HepG2 (cell line): ENCODE data around the gene C1QTNF1. TPM values are rescaled to one million over a fixed set of nuclear protein-coding genes. Genes with fewer than 3 reads are reported as not detected.

Experiments used
- GATAD1 ChIP-seq: IDR thresholded peaks from 2 replicates; pipeline ENCODE4 v1.6.1; 2016; ENCODE audit warnings: missing genetic modification reagents, missing compliant biosample characterization
- JUND ChIP-seq: sonication (generic); formaldehyde crosslinking; IDR thresholded peaks from 2 replicates; pipeline ENCODE4 v1.8.0; 2022; ENCODE audit warnings: mild to moderate bottlenecking, missing genetic modification reagents
- MAFK ChIP-seq, 2 experiments: IDR thresholded peaks in 1 of 2; conservative IDR thresholded peaks in 1 of 2; 2 replicates each; pipeline ENCODE4 v1.6.1; 2011; ENCODE audit warnings: improper control_type of control experiment in 2 of 2, low read length in 2 of 2
- NKX3-1 ChIP-seq: sonication (generic); formaldehyde crosslinking; IDR thresholded peaks from 2 replicates; pipeline ENCODE4 v1.5.0; 2020; ENCODE audit warnings: missing genetic modification reagents
- PAWR ChIP-seq: sonication (generic); formaldehyde crosslinking; IDR thresholded peaks from 2 replicates; pipeline ENCODE4 v1.4.0; 2020; ENCODE audit warnings: missing genetic modification reagents, mild to moderate bottlenecking, borderline replicate concordance
- RORA ChIP-seq: sonication (generic); formaldehyde crosslinking; IDR thresholded peaks from 2 replicates; pipeline ENCODE4 v1.5.0; 2020; ENCODE audit warnings: mild to moderate bottlenecking, missing genetic modification reagents, moderate library complexity
- SRSF1 ChIP-seq: fragments of 200-400 bp; formaldehyde crosslinking; optimal IDR thresholded peaks from 2 replicates; pipeline ENCODE3; 2017; ENCODE audit warnings: mild to moderate bottlenecking, low read depth, low read length, moderate library complexity
- TCF7 ChIP-seq: sonication (generic); IDR thresholded peaks from 2 replicates; pipeline ENCODE4 v1.6.1; 2016; ENCODE audit warnings: antibody characterized with exemption, low read depth
- ZMAT3 ChIP-seq: sonication (generic); formaldehyde crosslinking; conservative IDR thresholded peaks from 2 replicates; pipeline ENCODE4 v1.7.0; 2021; ENCODE audit warnings: missing genetic modification reagents
- ZNF274 ChIP-seq: sonication (generic); formaldehyde crosslinking; IDR thresholded peaks from 2 replicates; pipeline ENCODE4 v1.5.1; 2020; ENCODE audit warnings: mild to moderate bottlenecking, missing genetic modification reagents
- ZNF709 ChIP-seq: sonication (generic); formaldehyde crosslinking; IDR thresholded peaks from 2 replicates; pipeline ENCODE4 v1.5.0; 2020; ENCODE audit warnings: mild to moderate bottlenecking, missing genetic modification reagents
- ZNF792 ChIP-seq: IDR thresholded peaks from 2 replicates; pipeline ENCODE4 v1.6.1; 2016
- ZSCAN29 ChIP-seq: sonication (generic); formaldehyde crosslinking; conservative IDR thresholded peaks from 2 replicates; pipeline ENCODE4 v1.4.0; 2020; ENCODE audit warnings: mild to moderate bottlenecking, missing genetic modification reagents
- polyA plus RNA-seq, 8 experiments: library from polyadenylated mRNA; depleted of rRNA in 3 of 8; stranded (reverse) in 7 of 8; unstranded in 1 of 8; fragments of >200 nt; fragmentation: Illumina TruSeq in 4 of 8; extraction: Trizol in 4 of 8; gene quantifications; 2 replicates each; pipeline versions ENCODE4 v1.2.1 to v1.2.3, GENCODE V29; 2011 to 2016; ENCODE audit warnings: low read depth in 4 of 8, missing spikeins in 1 of 8, mixed read lengths in 1 of 8; ENCODE audit not compliant: insufficient read depth in 1 of 8
- total RNA-seq, 5 experiments: library from RNA; depleted of rRNA; stranded (reverse); fragments of >200 nt; fragmentation: Illumina TruSeq; extraction: Trizol; gene quantifications; 2 replicates each; pipeline ENCODE4 v1.2.3, GENCODE V29; 2016; ENCODE audit warnings: low read depth in 1 of 5
- TF ChIP-seq, protein P1 (sequence below): sonication (generic); formaldehyde crosslinking; IDR thresholded peaks from 2 replicates; pipeline ENCODE4 v1.4.0; 2020; ENCODE audit warnings: missing genetic modification reagents
- TF ChIP-seq, protein P2 (sequence below), 2 experiments: sonication (generic) in 1 of 2; formaldehyde crosslinking in 1 of 2; IDR thresholded peaks; 2 replicates each; pipeline versions ENCODE4 v1.4.0 to v1.6.1; 2018 to 2020; ENCODE audit warnings: missing genetic modification reagents in 2 of 2, borderline replicate concordance in 1 of 2, low read depth in 1 of 2, mild to moderate bottlenecking in 1 of 2, missing biosample characterization in 1 of 2
- TF ChIP-seq, protein P3 (sequence below): sonication (generic); formaldehyde crosslinking; IDR thresholded peaks from 2 replicates; pipeline ENCODE4 v1.8.0; 2022; ENCODE audit warnings: mild to moderate bottlenecking, missing genetic modification reagents
- TF ChIP-seq, protein P4 (sequence below): sonication (generic); formaldehyde crosslinking; IDR thresholded peaks from 2 replicates; pipeline ENCODE4 v1.4.0; 2020; ENCODE audit warnings: missing genetic modification reagents
- TF ChIP-seq, protein P5 (sequence below), 2 experiments: fragments of 450-650 bp in 1 of 2; sonication (generic) in 1 of 2; formaldehyde crosslinking; IDR thresholded peaks; 2 replicates each; pipeline versions ENCODE4 v1.5.0 to v1.8.0; 2020 to 2022; ENCODE audit warnings: mild to moderate bottlenecking in 1 of 2, missing genetic modification reagents in 1 of 2
- TF ChIP-seq, protein P6 (sequence below): sonication (generic); formaldehyde crosslinking; IDR thresholded peaks from 2 replicates; pipeline ENCODE4 v1.5.0; 2020; ENCODE audit warnings: missing genetic modification reagents
- TF ChIP-seq, protein P7 (sequence below): sonication (generic); formaldehyde crosslinking; IDR thresholded peaks from 2 replicates; pipeline ENCODE4 v1.4.0; 2020; ENCODE audit warnings: mild to moderate bottlenecking, low read depth, missing genetic modification reagents

C1QTNF1 gene
- total and polyA plus RNA-seq, 2 of the 13 experiments (the other 11 are each of a cell fraction or from before 2014, with no cell fraction given), result 0.18 to 0.86 TPM

DNA sequence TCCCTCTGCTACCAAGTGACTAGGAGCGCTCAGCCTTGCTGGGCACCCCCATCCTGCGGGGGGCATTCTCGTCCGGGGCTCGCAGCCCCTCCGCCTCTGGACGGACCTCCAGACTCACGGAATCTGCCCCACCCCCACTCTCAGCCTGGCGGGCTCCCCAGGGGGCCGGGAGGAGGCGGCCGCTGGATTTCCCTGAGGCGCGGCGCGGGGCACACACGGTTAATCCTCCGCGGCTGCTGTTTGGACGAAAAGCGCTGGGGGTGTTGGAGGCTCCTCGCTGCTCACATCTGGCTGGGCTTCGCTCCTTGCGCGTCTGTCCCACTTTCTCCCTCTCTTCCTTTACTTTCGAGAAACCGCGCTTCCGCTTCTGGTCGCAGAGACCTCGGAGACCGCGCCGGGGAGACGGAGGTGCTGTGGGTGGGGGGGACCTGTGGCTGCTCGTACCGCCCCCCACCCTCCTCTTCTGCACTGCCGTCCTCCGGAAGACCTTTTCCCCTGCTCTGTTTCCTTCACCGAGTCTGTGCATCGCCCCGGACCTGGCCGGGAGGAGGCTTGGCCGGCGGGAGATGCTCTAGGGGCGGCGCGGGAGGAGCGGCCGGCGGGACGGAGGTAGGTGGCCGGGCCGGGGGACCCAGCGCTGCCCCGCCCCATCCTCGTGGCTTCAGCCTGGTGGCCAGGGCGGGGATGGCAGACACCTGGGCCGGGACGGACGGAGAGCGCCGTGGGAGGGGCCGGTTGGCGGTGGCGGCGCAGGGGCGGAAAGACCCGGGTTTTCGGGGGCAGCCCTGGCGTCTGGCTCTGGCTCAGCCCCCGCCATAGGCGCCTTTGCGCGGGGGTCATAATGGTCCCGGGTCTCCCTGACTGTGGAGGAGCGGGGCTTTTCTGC, at the start of gene C1QTNF1 (continued):
- TF ChIP-seq JUND (CRISPR knock-in tag) (no peak), MAFK (conservative IDR thresholded peaks at IDR 0.05 in 1 of 2, IDR thresholded peaks at IDR 0.05 in 1 of 2; ENCODE audit: low read length in 2 of 2) (no peak), TCF7 (no peak), ZSCAN29 (CRISPR knock-in tag) (no peak), ZNF709 (CRISPR knock-in tag) (no peak), GATAD1 (CRISPR knock-in tag) (no peak), PAWR (CRISPR knock-in tag) (no peak), ZNF274 (no peak), ZNF792 (CRISPR knock-in tag) (no peak), ZMAT3 (no peak), SRSF1 (peak; percentile 37), RORA (no peak), NKX3-1 (no peak)
- TF ChIP-seq, protein P1, sequence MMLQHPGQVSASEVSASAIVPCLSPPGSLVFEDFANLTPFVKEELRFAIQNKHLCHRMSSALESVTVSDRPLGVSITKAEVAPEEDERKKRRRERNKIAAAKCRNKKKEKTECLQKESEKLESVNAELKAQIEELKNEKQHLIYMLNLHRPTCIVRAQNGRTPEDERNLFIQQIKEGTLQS (CRISPR knock-in tag), result no peak
- TF ChIP-seq, protein P2, sequence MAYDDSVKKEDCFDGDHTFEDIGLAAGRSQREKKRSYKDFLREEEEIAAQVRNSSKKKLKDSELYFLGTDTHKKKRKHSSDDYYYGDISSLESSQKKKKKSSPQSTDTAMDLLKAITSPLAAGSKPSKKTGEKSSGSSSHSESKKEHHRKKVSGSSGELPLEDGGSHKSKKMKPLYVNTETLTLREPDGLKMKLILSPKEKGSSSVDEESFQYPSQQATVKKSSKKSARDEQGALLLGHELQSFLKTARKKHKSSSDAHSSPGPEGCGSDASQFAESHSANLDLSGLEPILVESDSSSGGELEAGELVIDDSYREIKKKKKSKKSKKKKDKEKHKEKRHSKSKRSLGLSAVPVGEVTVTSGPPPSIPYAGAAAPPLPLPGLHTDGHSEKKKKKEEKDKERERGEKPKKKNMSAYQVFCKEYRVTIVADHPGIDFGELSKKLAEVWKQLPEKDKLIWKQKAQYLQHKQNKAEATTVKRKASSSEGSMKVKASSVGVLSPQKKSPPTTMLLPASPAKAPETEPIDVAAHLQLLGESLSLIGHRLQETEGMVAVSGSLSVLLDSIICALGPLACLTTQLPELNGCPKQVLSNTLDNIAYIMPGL (CRISPR knock-in tag; IDR thresholded peaks at IDR 0.05; ENCODE audit: borderline replicate concordance in 1 of 2, low read depth in 1 of 2), result peak in 1 of 2 experiments; percentile 44; a peak in 1 of 4 replicates
- TF ChIP-seq, protein P3, sequence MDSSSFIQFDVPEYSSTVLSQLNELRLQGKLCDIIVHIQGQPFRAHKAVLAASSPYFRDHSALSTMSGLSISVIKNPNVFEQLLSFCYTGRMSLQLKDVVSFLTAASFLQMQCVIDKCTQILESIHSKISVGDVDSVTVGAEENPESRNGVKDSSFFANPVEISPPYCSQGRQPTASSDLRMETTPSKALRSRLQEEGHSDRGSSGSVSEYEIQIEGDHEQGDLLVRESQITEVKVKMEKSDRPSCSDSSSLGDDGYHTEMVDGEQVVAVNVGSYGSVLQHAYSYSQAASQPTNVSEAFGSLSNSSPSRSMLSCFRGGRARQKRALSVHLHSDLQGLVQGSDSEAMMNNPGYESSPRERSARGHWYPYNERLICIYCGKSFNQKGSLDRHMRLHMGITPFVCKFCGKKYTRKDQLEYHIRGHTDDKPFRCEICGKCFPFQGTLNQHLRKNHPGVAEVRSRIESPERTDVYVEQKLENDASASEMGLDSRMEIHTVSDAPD (CRISPR knock-in tag), result peak; percentile 49; the same call in 1 of the 2 replicates
- TF ChIP-seq, protein P4, sequence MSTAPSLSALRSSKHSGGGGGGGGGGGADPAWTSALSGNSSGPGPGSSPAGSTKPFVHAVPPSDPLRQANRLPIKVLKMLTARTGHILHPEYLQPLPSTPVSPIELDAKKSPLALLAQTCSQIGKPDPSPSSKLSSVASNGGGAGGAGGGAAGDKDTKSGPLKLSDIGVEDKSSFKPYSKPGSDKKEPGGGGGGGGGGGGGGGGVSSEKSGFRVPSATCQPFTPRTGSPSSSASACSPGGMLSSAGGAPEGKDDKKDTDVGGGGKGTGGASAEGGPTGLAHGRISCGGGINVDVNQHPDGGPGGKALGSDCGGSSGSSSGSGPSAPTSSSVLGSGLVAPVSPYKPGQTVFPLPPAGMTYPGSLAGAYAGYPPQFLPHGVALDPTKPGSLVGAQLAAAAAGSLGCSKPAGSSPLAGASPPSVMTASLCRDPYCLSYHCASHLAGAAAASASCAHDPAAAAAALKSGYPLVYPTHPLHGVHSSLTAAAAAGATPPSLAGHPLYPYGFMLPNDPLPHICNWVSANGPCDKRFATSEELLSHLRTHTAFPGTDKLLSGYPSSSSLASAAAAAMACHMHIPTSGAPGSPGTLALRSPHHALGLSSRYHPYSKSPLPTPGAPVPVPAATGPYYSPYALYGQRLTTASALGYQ (CRISPR knock-in tag), result 0 out of 2 replicates have a peak, but pooled peaks have one; percentile 14
- TF ChIP-seq, protein P5, sequence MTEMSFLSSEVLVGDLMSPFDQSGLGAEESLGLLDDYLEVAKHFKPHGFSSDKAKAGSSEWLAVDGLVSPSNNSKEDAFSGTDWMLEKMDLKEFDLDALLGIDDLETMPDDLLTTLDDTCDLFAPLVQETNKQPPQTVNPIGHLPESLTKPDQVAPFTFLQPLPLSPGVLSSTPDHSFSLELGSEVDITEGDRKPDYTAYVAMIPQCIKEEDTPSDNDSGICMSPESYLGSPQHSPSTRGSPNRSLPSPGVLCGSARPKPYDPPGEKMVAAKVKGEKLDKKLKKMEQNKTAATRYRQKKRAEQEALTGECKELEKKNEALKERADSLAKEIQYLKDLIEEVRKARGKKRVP (CRISPR knock-in tag; IDR thresholded peaks at IDR 0.05), result no peak
- TF ChIP-seq, protein P6, sequence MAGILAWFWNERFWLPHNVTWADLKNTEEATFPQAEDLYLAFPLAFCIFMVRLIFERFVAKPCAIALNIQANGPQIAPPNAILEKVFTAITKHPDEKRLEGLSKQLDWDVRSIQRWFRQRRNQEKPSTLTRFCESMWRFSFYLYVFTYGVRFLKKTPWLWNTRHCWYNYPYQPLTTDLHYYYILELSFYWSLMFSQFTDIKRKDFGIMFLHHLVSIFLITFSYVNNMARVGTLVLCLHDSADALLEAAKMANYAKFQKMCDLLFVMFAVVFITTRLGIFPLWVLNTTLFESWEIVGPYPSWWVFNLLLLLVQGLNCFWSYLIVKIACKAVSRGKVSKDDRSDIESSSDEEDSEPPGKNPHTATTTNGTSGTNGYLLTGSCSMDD (CRISPR knock-in tag), result no peak
- TF ChIP-seq, protein P7, sequence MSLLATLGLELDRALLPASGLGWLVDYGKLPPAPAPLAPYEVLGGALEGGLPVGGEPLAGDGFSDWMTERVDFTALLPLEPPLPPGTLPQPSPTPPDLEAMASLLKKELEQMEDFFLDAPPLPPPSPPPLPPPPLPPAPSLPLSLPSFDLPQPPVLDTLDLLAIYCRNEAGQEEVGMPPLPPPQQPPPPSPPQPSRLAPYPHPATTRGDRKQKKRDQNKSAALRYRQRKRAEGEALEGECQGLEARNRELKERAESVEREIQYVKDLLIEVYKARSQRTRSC (CRISPR knock-in tag), result no peak
